ENCODE measurements around the gene ZNF830.
A peak's percentile ranks its signal among the peaks of the same experiment; 100 is the strongest.

DNA sequence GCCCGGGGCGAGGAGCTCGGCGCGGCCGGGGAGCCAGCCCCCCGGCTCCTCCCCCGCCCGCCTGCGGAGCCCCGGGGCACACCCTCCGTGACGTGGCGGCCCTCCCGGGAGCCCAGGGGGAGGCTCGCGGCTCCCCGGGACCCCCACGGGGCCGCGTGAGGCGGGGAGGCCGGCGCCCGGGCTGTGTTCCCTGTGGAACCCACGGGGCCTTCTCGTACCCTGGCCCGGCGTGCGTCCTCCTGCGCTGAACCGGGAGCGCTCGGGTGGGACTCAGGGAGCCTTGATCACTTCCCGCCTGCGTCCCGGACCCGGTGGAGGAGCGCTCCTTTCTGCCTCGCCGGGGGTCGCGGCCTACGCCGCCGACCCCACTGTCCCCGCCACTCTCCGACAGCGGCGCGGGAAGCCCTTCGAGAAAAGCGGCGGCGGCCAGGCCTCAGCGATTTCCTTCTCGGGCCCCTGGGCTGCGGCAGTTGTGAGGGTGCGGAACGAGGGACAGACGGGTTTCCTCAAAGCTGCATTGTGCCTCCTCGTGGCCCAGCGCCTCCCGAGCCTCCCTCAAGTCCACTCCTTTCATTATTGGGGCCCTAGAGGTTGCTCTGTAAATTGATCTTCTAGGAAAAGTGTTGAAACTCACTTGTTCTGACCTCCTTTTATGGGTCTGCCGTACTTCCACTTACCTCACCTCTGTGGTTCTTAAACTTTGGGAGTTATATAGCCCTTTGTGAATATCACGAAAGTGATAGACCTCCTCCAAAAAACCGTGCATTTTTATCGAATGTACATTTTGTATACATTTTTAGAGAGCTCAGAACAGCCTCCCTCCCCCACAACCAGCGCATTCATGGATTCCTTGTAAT lies 19.6 kb downstream of the ZNF830 start:
- no peak for TF ChIP-seq EZH2phosphoT487 (IDR thresholded peaks at IDR 0.05; ENCODE audit: low read length)
- TF ChIP-seq, protein P1, sequence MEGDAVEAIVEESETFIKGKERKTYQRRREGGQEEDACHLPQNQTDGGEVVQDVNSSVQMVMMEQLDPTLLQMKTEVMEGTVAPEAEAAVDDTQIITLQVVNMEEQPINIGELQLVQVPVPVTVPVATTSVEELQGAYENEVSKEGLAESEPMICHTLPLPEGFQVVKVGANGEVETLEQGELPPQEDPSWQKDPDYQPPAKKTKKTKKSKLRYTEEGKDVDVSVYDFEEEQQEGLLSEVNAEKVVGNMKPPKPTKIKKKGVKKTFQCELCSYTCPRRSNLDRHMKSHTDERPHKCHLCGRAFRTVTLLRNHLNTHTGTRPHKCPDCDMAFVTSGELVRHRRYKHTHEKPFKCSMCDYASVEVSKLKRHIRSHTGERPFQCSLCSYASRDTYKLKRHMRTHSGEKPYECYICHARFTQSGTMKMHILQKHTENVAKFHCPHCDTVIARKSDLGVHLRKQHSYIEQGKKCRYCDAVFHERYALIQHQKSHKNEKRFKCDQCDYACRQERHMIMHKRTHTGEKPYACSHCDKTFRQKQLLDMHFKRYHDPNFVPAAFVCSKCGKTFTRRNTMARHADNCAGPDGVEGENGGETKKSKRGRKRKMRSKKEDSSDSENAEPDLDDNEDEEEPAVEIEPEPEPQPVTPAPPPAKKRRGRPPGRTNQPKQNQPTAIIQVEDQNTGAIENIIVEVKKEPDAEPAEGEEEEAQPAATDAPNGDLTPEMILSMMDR (IDR thresholded peaks at IDR 0.05; ENCODE audit: low read length): peak; percentile 55
